Upper lobe of left lung (tissue), 4 donors: ENCODE measurements around the gene KIF5A.

Experiments used
- POLR2A ChIP-seq, 4 donors: fragments of 450-650 bp; IDR thresholded peaks; one replicate each; pipeline ENCODE4 v1.5.1; 2016 to 2017; ENCODE audit warnings: antibody characterized with exemption in 4 of 4, mild to moderate bottlenecking in 2 of 4
- TF ChIP-seq, protein P1 (sequence below), 6 experiments: fragments of 450-650 bp in 4 of 6; fragments of 200-600 bp in 2 of 6; sonication (generic) in 2 of 6; IDR thresholded peaks; one replicate each; pipeline ENCODE4 v1.5.1; 2016 to 2019; ENCODE audit warnings: antibody characterized with exemption in 6 of 6

DNA sequence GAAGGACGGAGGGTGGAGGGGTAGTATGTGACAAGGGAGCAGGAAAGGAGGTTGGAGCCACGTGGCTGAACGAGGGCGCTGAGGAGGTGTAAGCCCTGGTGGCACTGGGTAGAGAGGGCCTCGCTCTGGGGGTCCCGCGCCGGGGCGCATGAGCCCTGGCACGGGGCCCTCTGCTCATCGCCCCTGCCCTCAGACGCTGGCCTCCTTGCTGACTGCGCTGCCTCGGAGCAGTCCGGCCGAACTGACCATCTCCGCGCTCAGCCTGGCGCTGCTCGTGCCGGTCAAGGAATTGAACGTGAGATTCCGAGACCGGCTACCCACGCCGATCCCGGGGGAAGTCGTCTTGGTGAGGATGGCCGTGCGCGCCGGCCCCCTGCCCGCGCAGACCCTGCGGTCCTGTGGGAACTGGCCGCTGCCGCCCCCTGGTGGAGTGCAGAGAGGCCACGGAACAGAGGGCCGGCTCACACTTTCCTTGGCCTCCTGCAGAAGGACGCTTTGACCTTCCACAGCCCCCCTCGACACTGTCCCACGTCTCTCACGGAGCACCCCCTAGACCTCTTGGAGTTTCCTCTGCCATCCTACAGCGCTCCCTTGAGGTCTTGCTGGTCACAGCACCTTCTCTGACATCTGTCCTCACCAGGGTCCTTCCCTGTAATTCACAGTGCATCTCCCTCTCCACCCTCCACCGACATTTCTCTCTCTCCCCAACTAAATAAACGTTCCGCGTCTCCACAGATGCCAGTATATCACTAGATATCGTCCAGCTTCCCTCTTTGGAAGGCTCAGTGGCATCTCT lies 71.9 kb downstream of the KIF5A start:
- TF ChIP-seq, protein P1, sequence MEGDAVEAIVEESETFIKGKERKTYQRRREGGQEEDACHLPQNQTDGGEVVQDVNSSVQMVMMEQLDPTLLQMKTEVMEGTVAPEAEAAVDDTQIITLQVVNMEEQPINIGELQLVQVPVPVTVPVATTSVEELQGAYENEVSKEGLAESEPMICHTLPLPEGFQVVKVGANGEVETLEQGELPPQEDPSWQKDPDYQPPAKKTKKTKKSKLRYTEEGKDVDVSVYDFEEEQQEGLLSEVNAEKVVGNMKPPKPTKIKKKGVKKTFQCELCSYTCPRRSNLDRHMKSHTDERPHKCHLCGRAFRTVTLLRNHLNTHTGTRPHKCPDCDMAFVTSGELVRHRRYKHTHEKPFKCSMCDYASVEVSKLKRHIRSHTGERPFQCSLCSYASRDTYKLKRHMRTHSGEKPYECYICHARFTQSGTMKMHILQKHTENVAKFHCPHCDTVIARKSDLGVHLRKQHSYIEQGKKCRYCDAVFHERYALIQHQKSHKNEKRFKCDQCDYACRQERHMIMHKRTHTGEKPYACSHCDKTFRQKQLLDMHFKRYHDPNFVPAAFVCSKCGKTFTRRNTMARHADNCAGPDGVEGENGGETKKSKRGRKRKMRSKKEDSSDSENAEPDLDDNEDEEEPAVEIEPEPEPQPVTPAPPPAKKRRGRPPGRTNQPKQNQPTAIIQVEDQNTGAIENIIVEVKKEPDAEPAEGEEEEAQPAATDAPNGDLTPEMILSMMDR (IDR thresholded peaks at IDR 0.05), result peak; percentile 86 to 94 (median 92)
- no peak for TF ChIP-seq POLR2A (IDR thresholded peaks at IDR 0.05)
